B cell (primary cell): Measurements from ENCODE around the gene DEXI.

ENCODE experiments used
- EZH2 ChIP-seq: IDR thresholded peaks from 2 replicates; pipeline ENCODE4 v1.6.1; 2012; ENCODE audit warnings: borderline replicate concordance, low read depth, mild to moderate bottlenecking, moderate library complexity, low read length; ENCODE audit not compliant: insufficient read depth, poor library complexity, severe bottlenecking
- TF ChIP-seq, protein P1 (sequence below): fragments of 200-600 bp; IDR thresholded peaks from one replicate; pipeline ENCODE4 v1.8.0; 2022; ENCODE audit warnings: antibody characterized with exemption, mild to moderate bottlenecking

DNA sequence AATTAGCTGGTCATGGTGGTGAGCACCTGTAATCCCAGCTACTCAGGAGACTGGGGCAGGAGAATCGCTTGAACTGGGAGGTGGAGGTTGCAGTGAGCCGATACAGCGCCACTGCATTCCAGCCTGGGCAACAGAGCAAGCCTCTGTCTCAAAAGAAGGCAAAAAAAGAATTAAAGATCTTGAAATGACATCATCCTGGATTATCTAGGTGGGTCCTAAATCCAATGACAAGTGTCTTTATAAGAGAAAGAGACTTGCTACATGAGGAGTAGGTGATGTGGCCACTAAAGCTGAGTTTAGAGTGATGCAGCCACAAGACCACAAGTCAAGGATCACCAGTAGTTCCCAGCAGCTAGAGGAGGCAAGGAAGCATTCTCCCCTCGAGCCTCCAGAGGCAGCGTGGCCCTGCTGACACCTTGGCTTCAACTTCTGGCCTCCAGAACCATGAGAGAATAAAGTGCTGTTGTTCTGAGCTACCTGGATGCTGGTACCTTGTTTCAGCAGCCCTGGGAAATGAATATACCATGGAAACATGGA is 49.4 kb downstream of the DEXI start:
- TF ChIP-seq, protein P1, sequence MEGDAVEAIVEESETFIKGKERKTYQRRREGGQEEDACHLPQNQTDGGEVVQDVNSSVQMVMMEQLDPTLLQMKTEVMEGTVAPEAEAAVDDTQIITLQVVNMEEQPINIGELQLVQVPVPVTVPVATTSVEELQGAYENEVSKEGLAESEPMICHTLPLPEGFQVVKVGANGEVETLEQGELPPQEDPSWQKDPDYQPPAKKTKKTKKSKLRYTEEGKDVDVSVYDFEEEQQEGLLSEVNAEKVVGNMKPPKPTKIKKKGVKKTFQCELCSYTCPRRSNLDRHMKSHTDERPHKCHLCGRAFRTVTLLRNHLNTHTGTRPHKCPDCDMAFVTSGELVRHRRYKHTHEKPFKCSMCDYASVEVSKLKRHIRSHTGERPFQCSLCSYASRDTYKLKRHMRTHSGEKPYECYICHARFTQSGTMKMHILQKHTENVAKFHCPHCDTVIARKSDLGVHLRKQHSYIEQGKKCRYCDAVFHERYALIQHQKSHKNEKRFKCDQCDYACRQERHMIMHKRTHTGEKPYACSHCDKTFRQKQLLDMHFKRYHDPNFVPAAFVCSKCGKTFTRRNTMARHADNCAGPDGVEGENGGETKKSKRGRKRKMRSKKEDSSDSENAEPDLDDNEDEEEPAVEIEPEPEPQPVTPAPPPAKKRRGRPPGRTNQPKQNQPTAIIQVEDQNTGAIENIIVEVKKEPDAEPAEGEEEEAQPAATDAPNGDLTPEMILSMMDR = no peak
- no peak for TF ChIP-seq EZH2
